HG03432 (cell line): Measurements from ENCODE around the gene DENND4A.
"Not testable (repeated sequence)": the region's sequence is repeated elsewhere in the genome, so short reads cannot be mapped to it uniquely, and the experiment has no call there.

Experiments used
- ATAC-seq: cut with Tn5 transposase; IDR thresholded peaks from one replicate; pipeline ENCODE4 v1.9.1; 2021; ENCODE audit warnings: mild to moderate bottlenecking, moderate library complexity; ENCODE audit not compliant: unreplicated experiment

DENND4A gene

DNA sequence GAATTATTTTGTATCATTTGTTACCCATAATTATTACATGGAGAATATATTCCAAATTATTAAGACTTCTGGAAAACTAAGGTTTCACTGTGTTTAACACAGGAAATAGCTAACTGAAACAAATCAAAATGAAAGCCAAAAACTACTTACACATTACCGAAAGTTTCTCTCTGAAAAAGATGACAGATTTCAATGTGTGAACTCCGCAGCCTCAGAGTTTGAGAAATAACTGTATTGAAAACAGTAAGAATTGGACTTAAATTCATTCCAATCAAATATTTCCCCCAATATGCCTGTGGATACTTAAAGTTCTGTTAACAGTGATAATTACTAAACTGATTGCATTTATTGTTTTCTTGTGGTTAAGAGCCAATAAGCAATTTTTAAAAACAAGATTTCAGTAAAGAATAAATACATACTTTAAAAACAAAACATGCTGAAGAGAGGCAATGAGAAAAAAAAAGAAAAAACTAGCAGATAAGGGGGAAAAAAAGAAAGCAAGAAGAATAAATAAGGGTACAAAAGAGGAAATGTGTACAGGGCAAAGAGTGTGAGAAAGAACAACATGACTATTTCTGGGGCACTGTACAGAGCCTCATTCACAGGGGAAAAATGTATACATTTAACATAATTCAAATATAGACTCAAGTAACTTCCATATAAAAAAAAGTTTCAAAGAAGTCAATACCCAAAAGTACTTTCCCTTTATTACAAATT lies 30.7 kb downstream of the DENND4A start:
- ATAC-seq = no peak

- no peak for ATAC-seq
These were observed 32.7 kb downstream of the DENND4A start for GRCh38 chr15:65759441-65759840.

DNA sequence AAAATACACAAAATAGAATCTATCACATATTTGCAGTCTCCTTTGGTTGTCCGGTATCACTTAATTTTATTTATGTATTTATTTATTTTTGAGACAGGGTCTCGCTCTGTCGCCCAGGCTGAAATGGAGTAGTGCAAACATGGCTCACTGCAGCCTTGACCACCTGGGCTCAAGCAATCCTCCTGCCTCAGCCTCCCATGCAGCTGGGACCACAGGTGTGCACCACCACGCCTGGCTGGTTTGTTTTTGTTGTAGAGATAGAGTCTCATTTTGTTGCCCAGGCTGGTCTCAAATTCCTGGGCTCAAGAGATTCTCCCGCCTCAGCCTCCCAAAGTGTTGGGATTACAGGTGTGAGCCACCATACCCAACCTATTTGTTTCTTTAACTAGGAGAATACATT lies 33.9 kb downstream of the DENND4A start:
- no peak for ATAC-seq

- ATAC-seq = no peak
These were observed 34.8 kb downstream of the DENND4A start for GRCh38 chr15:65757256-65757655.

- no peak for ATAC-seq
These were observed 39.9 kb downstream of the DENND4A start for GRCh38 chr15:65752151-65752700.

DNA sequence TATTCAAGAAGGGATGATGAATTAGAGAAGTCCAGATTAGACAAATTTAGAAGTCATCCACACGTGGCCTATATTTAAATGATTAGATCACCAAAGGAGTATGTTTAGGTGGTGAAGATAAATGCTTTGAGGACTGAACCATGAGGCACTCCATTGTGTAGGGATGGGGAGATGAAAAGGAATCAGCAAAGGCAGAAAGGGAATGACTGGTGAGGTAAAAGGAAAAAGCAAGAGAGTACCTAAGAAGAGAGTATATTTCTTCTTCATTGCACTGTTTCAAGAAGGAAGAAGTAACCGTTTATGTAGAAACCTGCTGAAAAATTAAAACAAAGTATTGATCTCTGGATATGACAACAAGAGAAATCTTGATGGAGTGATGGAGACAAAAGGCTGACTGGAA lies 40.7 kb downstream of the DENND4A start:
- no peak for ATAC-seq

GRCh38 chr15:65747265-65747664 lies 44.8 kb downstream of the DENND4A start:
- no peak for ATAC-seq

DNA sequence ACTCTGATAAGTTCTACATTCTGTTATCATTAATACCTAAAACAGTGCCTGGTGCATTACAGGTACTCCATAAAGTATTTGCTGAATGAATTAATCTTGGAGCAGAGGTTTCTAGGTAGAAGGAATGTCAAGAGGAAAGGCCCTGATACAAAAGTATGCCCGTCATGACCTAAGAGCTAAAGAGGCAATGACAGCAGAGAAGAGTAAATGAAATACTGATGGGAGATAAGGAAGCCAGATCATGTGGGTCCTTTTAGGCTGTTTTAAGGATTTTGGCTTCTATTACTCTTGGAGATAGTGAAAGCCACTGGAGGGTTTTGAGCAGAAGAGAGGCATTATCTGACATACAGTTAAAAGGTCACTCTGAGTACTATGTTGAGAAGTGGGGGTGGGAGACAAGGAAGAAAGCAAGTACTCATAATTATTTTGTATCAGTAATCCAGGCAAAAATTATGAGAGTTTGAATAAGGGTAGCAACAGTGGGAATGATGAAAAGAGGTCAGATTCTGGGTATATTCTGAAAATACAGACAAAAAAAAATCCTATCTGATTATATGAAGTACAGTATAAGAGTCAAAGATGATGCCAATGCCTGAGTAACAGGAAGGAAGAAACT lies 48.3 kb downstream of the DENND4A start:
- no peak for ATAC-seq

- ATAC-seq = no peak
These were observed 51.9 kb downstream of the DENND4A start for GRCh38 chr15:65740148-65740547.

- ATAC-seq = no peak
These were observed 53.4 kb downstream of the DENND4A start for GRCh38 chr15:65738649-65739048.

DNA sequence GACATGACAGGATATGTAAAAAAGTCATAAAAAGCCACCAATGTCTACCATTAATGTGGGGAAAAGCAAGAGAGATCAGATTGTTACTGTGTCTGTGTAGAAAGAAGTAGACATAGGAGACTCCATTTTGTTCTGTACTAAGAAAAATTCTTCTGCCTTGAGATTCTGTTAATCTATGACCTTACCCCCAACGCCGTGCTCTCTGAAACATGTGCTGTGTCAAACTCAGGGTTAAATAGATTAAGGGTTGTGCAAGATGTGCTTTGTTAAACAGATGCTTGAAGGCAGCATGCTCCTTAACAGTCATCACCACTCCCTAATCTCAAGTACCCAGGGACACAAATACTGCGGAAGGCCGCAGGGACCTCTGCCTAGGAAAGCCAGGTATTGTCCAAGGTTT lies 58.5 kb downstream of the DENND4A start:
- ATAC-seq = not testable (repeated sequence)

DNA sequence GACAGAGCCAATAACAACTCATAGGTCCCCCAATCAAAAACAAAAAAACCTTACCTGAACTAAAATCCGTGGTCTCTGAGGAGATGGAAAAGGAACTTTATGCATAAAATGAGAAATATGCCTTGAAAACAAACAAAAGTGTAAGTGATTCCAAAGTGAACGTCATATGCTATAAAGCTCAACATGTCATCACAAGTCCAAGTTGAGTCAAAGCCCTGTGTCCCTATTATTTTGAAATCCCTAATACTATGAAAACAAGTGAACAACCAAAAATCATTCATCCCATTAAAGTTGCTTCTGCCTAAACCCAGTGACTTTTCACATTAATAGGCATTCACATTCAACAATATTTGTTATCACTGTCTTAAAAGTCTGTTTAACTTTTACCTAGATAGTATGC lies 59.4 kb downstream of the DENND4A start:
- ATAC-seq = no peak

GRCh38 chr15:65731926-65732325 lies 60.2 kb downstream of the DENND4A start:
- no peak for ATAC-seq

DNA sequence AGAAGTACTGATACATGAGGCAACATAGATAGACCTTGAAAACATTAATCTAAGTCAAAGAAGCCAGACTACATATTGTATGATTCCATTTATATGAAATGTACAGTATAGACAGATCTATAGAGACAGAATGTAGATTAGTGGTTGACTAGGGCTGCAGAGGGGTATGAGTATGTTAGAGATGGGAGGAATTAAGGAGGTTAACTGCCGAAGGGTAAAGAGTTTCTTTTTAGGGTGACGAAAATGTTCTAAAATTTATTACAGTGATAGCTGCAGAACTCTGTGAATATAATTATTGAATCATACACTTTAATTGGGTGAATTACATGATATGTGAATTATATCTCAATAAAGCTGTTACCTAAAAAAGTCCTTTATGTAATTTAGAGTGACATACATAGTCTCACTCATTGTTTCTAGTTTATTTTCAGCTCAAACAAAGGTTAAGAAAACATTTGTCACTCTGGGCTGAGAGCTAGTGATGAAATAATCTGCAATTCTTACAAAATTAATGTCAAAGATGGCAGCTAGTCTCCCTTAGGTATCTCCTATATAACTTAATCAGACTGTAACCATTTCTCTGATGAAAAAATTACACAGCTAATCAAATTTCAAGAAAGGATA lies 61.4 kb downstream of the DENND4A start:
- no peak for ATAC-seq

DNA sequence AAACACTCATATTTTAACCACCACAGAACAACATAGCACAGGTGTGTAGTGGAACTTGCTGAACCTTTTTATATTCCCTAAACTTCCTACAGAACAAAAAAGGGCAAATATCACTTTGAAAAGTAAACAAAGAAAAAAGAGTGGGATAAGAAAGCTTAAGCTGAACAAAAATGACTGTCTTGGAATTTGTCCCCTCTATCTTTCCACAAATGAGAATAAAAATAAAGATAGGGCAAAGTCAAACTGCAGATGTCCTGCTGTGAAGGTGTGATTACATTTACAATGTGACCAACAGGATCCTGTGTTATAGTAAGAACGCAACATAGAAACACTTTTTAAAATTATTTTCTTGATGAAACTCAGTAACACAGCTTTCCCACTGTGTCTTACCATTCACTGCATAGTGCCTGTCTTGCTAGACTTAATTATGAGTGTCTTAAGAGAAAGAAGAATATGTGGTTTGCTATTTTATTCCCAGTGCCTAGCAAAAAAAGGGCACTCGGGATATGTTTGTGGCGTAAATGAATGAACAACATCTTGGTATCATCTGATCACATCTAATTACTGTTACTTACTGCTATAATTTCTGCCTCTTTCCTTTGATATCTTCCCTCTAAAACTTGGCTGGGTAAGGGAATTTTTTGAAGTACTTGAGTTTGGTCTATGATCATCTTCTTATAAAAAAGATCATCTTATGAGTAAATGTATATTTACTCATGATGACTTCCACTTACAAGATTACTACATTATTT lies 67.5 kb downstream of the DENND4A start:
- no peak for ATAC-seq

- ATAC-seq = no peak
These were observed 68.2 kb downstream of the DENND4A start for GRCh38 chr15:65723876-65724275.

GRCh38 chr15:65722191-65722590 lies 69.9 kb downstream of the DENND4A start:
- ATAC-seq = no peak

- no peak for ATAC-seq
These were observed 79.7 kb downstream of the DENND4A start for GRCh38 chr15:65712415-65712814.

GRCh38 chr15:65695081-65695480 lies 97.0 kb downstream of the DENND4A start:
- ATAC-seq = no peak

DNA sequence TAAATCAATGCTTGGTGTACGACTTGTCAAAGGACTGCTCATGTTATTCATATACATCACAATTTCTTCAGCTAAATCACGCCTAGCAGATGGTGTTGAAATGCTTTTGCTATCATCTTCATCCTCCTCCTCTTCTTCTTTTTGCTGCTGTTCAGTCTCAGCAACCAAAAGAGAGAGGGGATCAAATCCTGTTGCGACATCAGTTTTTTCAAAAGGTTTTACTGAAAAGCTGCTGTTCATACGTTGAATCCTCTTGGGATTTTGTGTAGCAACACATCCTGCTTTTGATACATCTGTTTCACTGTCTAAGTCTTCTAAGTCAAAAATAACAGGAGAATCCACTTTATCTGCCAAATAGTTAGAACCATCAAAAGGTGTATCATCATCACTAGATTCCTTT lies 101.3 kb downstream of the DENND4A start:
- ATAC-seq = no peak

- ATAC-seq = no peak
These were observed 101.9 kb downstream of the DENND4A start for GRCh38 chr15:65690173-65690572.
